ENCODE data around the gene CEACAM6.

GRCh38 chr19:41776700-41777099 is 21.4 kb downstream of the CEACAM6 start:
- TF ChIP-seq, protein P1, sequence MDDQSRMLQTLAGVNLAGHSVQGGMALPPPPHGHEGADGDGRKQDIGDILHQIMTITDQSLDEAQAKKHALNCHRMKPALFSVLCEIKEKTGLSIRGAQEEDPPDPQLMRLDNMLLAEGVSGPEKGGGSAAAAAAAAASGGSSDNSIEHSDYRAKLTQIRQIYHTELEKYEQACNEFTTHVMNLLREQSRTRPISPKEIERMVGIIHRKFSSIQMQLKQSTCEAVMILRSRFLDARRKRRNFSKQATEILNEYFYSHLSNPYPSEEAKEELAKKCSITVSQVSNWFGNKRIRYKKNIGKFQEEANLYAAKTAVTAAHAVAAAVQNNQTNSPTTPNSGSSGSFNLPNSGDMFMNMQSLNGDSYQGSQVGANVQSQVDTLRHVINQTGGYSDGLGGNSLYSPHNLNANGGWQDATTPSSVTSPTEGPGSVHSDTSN (IDR thresholded peaks at IDR 0.05) = no peak
- TF ChIP-seq, protein P2, sequence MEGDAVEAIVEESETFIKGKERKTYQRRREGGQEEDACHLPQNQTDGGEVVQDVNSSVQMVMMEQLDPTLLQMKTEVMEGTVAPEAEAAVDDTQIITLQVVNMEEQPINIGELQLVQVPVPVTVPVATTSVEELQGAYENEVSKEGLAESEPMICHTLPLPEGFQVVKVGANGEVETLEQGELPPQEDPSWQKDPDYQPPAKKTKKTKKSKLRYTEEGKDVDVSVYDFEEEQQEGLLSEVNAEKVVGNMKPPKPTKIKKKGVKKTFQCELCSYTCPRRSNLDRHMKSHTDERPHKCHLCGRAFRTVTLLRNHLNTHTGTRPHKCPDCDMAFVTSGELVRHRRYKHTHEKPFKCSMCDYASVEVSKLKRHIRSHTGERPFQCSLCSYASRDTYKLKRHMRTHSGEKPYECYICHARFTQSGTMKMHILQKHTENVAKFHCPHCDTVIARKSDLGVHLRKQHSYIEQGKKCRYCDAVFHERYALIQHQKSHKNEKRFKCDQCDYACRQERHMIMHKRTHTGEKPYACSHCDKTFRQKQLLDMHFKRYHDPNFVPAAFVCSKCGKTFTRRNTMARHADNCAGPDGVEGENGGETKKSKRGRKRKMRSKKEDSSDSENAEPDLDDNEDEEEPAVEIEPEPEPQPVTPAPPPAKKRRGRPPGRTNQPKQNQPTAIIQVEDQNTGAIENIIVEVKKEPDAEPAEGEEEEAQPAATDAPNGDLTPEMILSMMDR (IDR thresholded peaks at IDR 0.05) = no peak
- TF ChIP-seq POLR2A (IDR thresholded peaks at IDR 0.05; ENCODE audit: low read length) (no peak), CEBPB (IDR thresholded peaks at IDR 0.05) (no peak), JUNB (IDR thresholded peaks at IDR 0.05) (no peak), EP300 (IDR thresholded peaks at IDR 0.05) (no peak)
